T follicular helper cell (primary cell): ENCODE measurements around the gene ORM2.

Experiments used
- DNase-seq: peaks from one replicate; pipeline ENCODE4 v3.0.0-alpha.2; 2020; ENCODE audit warnings: low read depth

The ORM2 gene

GRCh38 chr9:114294664-114295063, 35.0 kb upstream of the ORM2 start:
- DNase-seq, result no peak

DNA sequence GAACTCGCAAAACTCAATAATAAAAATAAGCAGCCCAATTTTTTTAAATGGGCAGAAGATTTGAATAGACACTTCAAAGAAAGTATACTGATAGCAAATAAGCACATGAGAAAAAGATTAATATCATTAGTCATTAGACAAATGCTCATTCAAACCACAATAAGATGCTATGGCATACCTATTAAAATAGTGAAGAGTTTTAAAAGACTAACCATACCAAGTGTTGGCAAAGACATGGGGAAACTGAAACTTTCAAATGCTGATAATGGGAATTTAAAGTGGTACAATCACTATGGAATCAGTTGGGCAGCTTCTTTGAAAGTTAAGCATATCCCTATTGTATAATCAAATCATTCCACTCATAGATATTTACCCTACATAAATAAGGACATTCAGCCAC, 33.3 kb upstream of the ORM2 start:
- DNase-seq, result no peak

DNA sequence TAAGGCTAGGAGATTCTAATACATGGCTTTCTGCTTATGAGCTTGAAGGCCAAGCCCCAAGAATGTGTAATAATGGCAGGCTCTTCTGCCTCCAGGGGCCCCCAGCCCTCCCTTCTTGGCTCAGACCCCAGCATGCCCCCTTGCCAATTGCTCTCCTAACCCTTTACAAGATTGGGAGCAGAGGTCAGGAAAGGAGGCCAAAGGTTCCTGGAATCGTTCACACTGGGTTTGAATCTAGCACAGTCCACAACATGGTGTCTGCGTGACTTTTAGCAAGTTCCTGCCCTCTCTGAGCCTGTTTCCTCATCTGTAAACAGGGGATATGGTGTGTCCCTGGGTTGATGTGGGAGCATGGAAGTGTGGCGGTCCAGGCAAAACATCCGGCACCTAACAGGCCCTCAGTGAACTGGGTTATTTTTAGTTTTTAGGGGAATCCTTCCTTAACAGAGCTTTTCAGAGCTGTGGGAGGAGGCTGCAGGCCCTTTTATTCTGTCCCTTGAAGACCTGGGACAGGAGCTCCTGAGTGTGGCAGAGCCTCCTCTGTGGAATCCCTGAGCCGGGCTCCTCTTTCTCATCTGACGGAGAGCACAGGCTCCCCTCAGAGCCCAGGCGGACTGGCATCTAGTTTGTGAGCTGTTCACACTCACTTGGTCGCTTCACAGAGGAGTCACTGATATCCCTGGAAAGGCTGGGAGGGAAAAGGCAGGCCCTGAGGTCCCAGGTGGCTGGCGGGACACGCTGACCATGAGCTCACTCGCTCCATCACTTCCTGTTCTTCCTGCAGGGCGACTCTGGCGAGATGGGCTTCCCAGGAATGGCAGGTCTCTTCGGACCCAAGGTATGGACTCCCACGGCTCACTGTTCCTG, 30.1 kb upstream of the ORM2 start:
- DNase-seq, result no peak

DNA sequence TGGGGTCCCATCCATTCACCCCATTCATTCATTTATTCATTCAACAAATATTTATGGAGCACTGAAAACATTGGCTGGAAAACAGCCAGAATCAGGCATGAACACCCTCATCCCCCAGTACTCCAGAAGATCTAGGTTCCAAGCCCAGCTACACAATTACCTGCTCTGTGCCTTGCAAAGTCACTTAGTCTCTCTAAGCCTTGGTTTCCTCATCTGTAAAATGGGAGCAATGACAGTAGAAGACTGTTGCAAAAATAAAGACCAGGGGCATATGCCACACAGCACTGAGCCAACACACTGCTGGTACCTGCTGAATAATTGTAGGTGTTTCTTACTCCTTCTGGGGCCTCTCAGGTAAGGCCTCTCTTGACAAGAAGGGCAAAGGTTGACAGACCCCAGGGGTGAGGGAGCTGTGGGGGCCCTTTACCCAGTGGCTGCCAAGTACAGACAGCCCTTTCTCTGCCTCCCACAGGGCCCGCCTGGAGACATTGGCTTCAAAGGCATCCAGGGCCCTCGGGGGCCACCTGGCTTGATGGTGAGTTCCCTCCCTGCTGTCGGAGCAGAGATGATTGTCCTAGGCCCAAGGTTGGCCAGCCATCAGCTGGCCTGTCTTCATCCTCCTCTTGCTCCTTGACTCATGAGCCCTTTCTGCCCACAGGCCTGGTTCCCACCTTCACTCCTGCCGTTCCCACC, 29.4 kb upstream of the ORM2 start:
- DNase-seq, result no peak

GRCh38 chr9:114300846-114301797, 28.5 kb upstream of the ORM2 start:
- DNase-seq, result no peak

- DNase-seq, result no peak
These were observed 27.7 kb upstream of the ORM2 start for GRCh38 chr9:114301798-114302565.

GRCh38 chr9:114302727-114303126, 26.9 kb upstream of the ORM2 start:
- no peak for DNase-seq

- no peak for DNase-seq
These were observed 26.1 kb upstream of the ORM2 start for GRCh38 chr9:114303571-114303970.

- DNase-seq, result no peak
These were observed 25.7 kb upstream of the ORM2 start for GRCh38 chr9:114303977-114304376.

- no peak for DNase-seq
These were observed 25.1 kb upstream of the ORM2 start for GRCh38 chr9:114304416-114305188.

- no peak for DNase-seq
These were observed 21.8 kb upstream of the ORM2 start for GRCh38 chr9:114307899-114308267.

- no peak for DNase-seq
These were observed 21.2 kb upstream of the ORM2 start for GRCh38 chr9:114308361-114308950.

- no peak for DNase-seq
These were observed 20.6 kb upstream of the ORM2 start for GRCh38 chr9:114309096-114309495.

- no peak for DNase-seq
These were observed 18.9 kb upstream of the ORM2 start for GRCh38 chr9:114310471-114311450.

- DNase-seq, result no peak
These were observed 17.8 kb upstream of the ORM2 start for GRCh38 chr9:114311571-114312512.

DNA sequence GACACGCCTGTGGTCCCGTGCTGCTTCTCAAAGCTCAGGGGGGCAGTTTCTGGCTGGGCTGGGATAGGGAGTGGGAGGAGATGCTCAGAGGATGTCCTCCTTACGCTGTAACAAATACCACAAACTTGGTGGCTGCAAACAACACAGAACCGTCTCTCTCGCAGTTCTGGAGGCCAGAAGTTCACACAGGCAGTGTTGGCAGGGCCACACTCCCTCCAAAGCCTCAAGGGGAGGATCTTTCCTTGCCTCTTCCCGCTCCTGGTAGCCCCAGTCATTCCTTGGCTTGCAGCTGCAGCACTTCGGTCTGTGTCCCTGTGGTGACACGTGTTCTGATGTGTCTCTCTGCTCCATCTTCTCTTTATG, 17.2 kb upstream of the ORM2 start:
- DNase-seq, result no peak

DNA sequence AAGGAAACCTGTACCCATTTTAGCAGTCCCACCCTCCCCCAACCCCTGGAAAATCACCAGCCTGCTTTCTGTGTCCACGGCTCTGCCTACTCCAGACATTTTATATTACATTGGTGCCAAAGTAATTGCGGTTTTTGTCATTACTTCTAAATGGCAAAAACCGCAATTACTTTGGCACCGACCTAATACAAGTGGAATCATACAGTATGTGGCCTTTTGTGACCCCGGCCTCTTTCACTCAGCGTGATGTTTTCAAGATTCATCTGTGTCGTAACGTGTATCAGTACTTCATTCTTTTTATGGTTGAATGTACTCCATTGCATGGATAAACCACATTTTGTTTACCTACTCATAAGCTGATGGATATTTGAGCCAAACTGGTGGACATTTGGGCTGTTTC, 16.5 kb upstream of the ORM2 start:
- no peak for DNase-seq

GRCh38 chr9:114314256-114314867, 15.3 kb upstream of the ORM2 start:
- no peak for DNase-seq
